Stimulated activated CD4-positive, alpha-beta T cell treated with anti-CD3 and anti-CD28 coated beads, Interleukin-12 subunit alpha, Interleukin-12 subunit beta, amount 100 ng/mL, for 24 hours (primary cell): ENCODE results near the gene CCNL1.
"Not testable (repeated sequence)": the region's sequence is repeated elsewhere in the genome, so short reads cannot be mapped to it uniquely, and the experiment has no call there.

Experiments used
- DNase-seq, 2 experiments: peaks; one replicate each; pipeline ENCODE4 v3.0.0-alpha.2; 2020; ENCODE audit warnings: low read depth in 2 of 2

CCNL1 gene

GRCh38 chr3:157103280-157103679 lies 56.7 kb downstream of the CCNL1 start:
- DNase-seq = no peak

GRCh38 chr3:157102595-157102994 lies 57.4 kb downstream of the CCNL1 start:
- not testable (repeated sequence) for DNase-seq

DNA sequence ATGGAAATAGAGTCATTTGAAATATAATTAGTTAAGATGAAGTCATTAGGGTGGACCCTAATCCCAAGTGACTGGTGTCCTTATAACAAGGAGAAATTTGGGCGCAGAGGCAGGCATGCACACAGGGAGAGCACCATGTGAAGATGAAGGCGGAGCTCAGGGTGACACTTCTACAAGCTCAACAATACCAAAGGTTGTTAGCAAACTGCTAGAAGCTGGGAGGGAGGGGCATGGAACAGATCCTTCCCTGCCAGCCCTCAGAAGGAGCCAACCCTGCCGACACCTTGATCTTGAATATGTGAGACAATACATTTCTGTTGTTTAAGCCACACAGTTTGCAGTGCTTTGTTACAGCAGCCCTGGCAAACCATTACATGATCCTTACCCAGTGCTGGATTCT lies 57.8 kb downstream of the CCNL1 start:
- DNase-seq = no peak

GRCh38 chr3:157101486-157101885 lies 58.5 kb downstream of the CCNL1 start:
- DNase-seq = no peak

GRCh38 chr3:157100608-157101396 lies 59.1 kb downstream of the CCNL1 start:
- no peak for DNase-seq

GRCh38 chr3:157100096-157100477 lies 59.9 kb downstream of the CCNL1 start:
- no peak for DNase-seq

GRCh38 chr3:157099326-157100095 lies 60.4 kb downstream of the CCNL1 start:
- DNase-seq = no peak

GRCh38 chr3:157098823-157099185 lies 61.1 kb downstream of the CCNL1 start:
- no peak for DNase-seq

- no peak for DNase-seq
Observed at GRCh38 chr3:157098121-157098822, 61.7 kb downstream of the CCNL1 start.
